COLO829 (cell line): Measurements from ENCODE around the gene BCAS1.

Experiments
- DNase-seq: peaks from one replicate; pipeline ENCODE4 v3.0.0; 2012; ENCODE audit warnings: low spot score

Gene BCAS1

DNA sequence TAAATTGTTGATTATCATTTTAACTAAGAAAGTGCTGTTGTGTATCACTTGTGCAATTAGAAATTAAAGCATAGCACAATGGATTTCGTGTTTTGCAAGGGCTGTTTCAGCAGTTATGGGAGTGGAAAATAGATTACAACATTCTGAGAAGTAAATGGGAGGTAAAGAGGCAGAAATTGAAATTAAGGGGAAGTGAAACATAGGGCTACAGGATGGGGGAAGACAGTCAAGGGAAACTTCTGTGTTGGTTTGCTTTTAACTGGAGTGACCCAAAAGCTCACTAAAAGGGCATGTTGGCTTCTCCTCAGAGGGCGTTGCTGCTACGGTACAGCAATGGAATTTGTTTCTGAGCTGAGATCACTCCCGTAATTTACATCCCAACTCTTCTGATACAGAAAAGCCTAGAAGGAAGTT lies 147.5 kb downstream of the BCAS1 start:
- no peak for DNase-seq

DNA sequence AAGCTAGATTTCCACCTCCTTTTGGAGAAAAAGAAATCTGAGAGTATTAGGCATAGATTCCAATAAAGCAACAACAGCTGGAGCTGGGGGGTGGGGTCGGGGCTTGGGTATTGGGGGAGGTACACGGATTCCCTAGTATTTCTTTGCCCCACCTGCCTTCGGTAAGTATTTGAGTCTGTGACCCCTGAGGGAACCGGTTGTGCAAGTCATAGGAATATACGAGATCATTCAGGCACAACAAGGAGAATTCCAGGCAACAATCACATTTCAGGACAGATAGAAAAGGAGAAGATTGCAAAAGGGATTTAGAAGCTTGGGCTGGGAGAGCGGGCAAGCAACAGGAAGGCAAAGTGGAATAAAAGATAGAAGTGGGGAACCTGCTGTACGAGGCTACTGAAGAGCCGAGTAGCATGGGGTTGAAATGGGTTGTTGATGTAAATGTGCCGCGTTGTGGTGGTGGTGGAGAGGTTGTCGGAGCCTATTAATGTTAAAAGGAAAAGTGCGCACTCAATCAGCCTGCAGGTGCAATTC lies 148.9 kb downstream of the BCAS1 start:
- no peak for DNase-seq

DNA sequence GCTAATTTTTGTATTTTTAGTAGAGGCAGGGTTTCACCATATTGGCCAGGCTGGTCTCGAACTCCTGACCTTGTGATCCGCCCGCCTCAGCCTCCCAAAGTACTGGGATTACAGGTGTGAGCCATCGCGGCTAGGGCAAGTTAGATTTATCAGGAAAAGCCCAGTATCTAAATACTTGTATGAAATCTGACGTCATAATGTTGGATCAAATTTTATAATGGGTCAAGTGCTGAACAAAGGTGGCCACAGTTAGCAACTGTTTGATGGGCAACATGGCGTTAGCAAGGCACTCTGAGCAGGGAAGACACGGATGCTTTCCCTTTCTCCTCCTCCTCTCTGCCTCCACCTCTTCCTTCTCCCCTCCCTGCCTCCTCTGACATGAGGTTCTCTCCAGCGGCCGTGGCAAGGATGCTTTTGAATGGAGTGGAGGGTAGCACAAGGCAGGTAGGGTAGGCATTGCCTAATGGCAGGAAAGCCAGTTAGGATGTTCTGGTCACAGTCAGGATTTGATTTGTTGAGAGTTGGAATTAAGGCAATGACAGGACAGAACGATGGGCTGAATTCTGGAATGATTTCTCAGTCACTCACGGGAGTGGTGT lies 149.6 kb downstream of the BCAS1 start:
- no peak for DNase-seq

DNA sequence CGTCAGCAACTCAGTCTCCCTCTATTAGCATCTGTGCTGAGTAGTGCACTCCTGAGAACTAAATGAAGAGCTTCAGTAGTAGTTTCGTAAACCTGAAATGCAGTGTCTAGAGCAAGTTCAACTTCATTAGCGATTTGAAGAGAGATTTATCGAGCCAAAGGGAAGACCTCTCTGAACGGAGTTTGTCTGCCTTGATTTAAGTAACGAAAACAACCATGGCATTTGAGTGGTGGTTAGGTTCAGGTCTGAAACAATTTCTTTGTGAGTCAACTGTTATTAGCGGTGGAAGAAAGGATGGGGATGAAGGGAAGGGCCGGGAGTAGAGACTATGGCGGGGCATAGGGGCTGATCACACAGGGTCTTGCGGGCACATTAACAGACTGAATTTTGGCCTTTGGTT lies 150.5 kb downstream of the BCAS1 start:
- no peak for DNase-seq

DNA sequence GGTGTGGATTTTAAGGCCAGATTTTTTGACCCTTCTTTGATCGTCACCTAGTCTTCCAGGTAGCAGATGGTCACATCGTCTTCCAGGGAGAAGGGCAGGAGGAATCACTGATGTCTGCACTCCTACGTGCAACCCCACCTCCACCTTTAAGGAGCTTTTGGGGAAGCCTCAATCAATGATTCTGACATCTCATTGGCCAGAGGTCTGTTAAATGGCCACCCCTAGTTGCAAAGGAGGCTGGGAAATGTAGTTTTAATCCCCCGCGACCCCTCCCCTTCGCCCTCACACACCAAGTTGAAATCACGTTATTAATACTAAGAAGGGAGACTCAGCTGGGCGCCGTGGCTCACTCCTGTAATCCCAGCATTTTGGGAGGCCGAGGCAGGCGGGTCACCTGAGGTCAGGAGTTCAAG lies 151.4 kb downstream of the BCAS1 start:
- no peak for DNase-seq

DNA sequence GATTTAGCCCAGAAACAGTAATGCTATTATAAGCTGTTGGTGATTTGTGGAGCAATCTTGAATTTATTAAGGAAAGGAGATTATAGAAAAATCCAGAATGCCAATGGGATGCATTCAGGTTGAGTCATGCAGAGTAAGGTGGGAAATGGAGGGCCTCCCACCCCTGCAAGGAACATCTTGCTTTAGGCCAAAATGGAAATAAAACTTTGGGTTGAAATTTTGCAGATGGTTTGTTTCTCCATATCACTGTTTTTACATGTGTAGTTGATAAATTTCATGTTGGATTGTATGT lies 152.4 kb downstream of the BCAS1 start:
- DNase-seq = no peak

DNA sequence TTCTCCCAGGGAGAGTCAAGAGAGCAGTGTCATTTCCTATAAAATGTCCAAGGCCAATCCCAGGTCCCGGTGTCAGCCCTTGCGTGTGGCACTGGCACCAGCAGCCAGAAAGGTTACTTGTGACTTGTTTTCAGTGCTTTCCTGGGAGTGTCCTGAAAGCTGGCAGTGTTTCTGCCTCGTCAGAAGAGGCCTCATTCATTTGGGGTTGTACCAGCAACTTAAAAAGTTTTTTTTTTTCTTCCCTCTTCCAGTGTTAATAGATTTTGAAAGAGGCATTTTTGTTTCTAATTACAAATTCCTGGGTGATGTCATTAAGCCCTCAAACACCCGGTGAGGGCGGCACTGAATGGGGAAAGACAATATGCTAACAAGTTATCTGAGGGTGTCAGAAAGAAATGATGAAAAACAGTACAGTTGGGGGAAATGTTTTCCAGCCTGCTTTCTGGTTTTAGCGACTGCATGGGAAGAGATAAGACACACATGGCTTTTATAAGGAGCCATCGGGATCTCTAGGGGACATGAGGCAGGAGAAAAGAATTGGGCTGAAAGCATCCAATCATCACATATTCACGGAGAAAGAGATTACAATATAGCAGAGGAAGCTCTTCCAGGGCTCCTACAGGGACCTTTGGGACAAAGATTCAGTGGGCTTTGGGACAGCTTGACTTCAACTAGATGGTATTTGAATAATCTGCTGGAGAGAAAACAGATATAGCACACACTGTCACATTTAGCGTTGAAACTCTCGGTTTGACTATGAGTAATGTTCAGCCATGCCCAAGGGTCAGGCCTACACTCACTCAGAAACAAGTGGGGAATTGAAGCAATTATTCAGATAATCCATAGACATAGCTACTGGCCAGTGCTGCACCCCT lies 153.0 kb downstream of the BCAS1 start:
- peak; percentile 64 for DNase-seq

DNA sequence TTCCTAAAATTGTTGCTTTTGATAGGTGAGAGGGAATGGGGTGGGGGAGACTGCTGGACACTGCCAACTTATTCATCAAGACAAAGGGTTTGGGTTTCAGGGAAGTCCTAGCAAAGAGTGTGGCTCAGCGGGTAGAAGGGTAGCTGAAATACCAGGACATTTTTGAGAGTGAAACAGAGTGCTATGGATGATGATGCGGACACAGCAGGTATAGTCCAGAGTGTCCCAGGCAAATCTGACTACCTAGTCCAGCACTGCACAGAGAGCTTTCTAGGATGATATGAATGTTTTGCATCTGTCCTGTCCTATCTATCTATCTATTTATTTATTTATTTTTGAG lies 154.3 kb downstream of the BCAS1 start:
- no peak for DNase-seq

DNA sequence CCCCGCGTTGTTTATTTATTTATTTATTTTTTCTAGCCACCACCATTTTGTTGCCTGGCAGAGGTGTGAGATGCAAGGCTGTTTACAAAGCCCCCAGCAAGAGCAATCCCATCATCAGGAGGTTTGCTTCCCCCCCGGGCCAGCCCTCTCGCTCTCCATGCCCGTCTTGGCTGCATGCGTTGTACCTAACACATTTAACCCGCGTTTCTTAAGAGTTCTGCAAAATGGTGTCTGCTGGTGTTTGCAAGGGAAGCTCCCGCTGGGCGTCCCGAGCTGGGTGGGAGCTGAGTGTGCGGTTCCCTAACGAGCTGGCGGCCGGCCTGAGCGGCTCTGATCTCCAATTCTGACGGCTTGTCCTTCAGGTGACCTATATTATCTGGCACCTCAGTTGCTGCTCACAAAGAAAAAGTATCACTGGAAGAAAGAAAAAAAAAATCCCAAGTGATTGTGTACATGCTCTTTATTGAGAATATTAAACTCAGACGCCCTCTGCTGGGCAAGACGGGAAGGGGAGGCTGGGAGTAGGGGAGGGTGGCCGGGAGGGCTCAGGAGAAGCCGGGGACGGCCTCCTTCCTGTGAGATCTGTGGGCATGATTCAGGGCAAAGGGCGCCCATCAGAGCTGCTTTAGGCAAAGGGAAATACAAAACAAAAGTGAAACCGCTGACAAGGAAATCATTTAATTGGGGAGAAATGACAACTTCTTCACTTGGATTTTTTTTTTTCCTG lies 154.8 kb downstream of the BCAS1 start:
- DNase-seq = peak; percentile 94

DNA sequence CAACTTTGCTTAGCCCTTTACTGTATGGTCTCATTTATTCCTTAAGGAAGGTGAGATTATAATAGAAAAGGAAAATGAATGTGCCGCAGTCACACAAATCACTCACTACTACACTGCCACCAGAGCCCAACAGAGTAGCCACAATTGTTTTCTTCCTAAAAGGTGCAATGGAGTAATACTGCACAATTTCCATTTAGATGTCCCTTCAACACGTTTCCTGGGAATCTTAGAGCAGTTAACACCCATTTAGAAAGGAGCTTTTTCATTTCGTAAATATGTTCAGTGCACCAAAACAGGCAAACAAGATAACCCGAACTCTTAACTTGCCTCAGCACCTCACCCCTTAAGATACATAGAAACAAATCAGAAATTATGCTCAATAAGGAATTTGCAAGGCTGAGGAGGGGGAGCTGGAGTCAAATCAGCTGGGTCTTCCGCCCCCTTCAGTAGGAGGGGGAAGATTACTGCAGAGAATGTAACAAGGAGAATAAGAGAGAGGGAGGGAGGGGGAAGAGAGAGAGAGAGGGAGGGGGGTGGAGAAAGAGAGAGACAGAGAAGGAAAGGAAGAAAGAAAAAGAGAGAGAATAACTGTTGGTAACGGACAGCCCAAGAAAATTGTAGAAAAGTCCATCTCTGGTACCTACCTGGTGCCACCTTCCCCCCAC lies 155.5 kb downstream of the BCAS1 start:
- DNase-seq = no peak

DNA sequence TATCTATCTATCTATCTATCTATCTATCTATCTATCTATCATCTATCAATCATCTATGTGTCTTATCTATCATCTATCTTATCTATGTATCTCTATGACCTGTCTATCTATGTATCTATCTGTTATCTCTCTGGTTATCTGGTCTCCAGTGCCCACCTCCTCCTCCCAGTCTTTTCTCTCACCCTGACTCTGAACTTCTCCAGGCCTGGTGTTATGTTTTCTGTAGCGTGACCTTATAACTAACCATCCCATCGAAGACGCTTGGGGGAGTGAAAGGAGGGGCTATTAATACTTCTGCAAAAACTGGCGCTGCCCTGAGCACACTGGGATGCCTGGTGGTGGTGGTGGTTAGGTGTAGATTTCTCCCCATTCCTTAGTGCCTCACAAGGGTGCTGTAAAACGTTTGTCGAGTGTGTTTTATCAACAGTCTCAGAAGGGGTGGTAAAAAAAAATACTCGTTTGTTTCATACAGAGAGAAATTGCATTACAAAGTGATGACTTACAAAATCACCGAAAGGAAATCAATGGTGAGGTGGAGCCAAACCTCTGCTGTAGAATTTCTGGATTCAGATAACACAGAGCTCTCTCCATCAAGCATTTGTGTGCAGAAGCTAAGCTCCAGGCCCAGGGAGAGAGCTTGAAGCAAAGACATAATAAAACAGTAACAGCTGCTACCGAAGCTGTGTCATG lies 156.2 kb downstream of the BCAS1 start:
- DNase-seq = no peak

DNA sequence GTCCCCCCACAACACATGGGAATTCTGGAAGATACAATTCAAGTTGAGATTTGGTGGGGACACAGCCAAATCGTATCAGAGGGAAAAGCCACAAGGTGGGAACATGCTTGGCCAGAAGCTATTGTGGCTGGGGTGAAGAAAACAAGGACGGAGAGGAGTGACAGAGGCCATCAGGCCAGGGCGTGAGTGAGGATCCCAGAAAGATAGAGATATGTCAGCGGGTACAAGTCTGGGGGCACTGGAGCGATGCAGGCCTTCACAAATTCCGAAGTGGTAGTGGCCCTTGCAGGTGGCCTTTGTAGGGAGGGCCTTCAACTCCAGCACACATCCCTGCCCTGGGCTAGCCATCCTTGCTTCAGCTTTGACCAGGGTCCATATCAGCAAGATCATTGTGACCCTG lies 159.1 kb downstream of the BCAS1 start:
- no peak for DNase-seq

DNA sequence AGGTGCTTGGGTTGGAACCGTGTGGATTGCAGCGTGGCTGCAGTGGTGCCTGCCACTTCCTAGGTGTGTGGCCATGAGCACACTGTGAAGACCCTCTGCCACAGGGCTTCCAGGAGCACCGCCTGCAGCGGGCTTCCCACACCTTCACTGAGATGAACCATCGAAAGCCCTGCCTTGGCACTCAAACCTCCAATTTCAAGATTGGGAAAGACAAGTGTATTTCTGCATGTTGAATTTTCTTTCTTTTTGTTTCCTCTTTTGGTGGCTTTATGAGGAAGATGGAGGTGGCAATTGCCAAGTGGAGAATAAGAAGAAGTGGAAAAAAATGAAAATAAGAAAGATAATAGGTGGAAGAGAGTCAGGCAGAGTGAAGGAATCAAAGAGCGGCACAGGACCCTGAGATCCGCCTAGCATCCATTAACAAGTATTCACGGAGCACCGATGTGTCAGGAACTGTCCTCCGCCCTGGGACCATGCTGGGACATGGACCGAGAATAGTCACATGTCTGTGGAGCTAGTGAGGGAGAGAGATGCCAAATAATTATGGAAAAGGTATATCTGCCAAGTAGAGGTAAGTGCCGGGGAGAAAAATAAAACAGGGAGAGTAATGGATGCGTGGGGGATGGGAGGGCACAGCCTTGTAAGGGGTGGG lies 159.9 kb downstream of the BCAS1 start:
- no peak for DNase-seq

DNA sequence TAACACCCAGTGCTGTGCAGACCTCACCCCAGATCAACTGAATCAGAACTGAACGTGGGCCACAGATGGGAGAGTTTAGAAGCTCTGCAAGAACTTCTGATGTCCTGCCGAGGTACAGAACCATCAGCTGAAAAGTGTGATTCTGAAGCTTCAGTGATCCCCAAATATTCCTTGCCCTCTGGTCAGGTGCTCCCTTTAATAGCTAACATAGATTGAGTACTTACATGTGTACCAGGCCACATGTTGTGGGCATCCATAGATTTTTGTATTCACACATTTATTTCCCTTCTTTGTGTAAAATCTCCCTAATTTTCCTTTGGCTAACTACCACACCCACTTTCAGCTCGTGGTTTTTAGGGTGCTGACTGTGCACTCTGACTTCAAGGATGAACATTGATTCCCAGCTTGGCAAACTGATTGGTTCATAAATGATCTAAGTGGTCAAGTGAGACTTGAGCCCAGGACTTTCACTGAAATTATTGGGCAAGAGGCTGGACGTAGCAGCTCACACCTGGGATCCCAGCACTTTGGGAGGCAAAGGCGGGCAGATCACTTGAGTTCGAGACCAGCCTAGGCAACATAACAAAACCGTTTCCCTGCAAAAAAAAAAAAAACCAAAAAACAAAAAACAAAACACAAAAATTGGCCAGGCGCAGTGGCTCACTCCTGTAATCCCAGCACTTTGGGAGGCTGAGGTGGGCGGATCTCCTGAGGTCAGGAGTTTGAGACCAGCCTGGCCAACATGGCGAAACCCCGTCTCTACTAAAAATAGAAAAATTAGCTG lies 162.2 kb downstream of the BCAS1 start:
- no peak for DNase-seq

DNA sequence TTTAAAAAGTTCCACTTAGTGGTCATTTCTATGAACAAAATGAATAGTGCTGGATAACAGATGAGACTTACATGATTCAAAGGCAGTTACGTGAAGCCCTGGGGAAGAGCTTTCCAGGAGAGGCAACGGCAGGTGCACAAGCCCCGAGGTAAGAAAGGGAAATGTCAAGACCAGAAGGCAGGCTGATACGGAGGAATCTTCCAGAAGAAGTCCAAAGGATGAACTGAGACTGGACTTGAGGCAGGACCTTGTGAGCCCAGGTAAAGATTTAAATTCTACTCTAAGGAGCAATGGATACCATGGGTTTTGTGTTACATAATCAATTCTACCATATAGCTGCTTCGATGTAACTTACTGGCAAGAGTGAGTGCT lies 164.6 kb downstream of the BCAS1 start:
- DNase-seq = no peak

DNA sequence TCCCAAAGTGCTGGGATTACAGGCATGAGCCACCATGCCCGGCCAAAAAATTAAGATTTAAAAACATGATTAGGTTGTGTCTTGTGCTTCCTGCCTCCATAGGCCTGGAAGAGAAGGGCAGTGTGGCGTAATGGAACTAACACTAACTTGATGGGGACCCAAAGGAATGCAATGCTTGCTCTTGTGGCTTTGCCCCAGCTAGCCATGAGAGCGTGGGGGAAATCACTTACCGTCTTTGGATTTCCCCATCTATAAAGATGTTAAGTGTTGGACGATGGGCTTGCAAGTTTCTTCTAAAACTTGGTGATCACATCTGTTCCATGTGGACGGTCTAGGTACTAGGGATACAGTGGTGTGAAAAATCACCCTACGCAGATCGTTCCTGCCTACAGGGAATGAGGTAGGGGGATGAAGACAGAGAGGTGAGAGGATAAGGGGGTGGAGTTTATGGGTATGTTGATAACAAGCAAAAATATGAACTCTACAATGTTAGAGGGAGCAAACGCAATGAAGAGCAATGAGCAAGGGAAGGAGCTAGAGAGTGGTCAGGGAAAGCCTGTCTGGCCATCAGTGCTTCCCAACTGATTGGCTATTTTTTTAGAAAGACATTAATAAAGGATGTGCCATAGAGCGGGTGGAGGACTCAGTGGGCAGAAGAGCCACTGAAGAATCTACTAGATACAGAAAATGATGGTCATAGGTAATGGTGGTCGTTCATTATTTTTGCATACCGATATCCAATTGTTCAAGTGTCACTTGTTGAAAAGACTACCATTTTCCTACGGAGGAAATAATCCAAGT lies 165.2 kb downstream of the BCAS1 start:
- DNase-seq = no peak

DNA sequence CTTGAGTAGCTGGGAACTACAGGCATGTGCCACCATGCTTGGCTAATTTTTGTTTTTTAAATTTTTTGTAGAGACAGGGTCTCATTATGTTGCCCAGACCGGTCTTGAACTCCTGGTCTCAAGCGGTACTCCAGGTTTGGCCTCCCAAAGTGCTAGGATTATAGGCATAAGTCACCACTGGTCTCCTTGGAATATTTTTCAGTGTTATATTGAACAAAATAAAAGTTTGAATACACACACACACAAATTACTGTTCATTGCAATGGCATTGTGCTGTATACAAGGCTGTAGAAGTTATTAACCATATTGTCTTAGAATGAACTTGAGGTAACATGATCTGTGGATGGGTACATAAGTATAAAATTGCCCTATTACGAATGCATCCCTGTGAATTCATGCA lies 166.1 kb downstream of the BCAS1 start:
- DNase-seq = no peak

DNA sequence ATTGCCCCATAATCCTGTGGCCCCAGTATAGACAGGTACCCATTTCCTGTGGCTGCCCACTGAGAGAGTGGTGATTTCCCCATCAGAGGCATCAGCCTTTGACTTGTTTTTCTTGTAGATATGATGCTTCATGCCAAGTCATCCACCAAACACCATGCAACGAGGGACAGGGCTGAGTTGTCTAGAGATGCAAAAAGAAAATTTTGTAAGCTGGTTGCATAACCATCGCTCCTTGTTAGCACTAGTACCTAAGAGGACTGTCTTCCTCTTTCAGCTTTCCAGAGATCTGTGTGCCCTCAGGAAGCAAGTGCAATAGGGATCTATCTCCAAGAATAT lies 166.8 kb downstream of the BCAS1 start:
- DNase-seq = no peak

DNA sequence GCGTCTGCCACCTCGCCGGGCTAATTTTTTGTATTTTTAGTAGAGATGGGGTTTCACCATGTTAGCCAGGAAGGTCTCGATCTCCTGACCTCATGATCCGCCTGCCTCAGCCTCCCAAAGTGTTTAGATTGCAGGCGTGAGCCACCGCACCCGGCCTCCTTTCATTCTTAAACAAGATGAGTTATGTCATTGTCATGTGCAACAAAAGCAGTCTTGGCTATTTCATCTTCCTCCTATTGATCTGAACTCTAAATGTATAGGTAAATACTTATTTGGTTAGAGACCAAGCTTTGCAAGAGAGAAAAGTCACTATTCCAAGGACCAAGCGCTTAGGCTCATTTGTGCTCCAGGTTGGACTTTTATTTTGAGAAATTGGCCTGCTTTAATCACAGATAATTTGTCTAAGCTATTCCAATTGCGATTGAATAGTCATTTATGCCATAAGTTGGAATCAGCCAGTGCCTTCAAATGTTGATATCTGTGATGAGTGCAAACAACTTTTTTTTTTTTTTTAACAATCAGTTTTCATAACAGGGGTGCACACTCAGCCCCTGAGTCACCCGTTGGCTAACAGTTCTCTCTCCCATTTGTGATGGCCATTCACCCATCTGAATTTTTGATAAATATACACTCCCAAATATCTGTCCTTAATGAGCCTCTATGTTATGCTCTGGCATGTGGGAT lies 167.3 kb downstream of the BCAS1 start:
- no peak for DNase-seq
